Panc1 (cell line): ENCODE results near the gene SCN9A. TPM values are rescaled to one million over a fixed set of nuclear protein-coding genes. Genes with fewer than 3 reads are reported as not detected.
"Not testable (repeated sequence)": the region's sequence is repeated elsewhere in the genome, so short reads cannot be mapped to it uniquely, and the experiment has no call there.

Source experiments
- ATAC-seq: fragments of 200-7000 bp; cut with Tn5 transposase; 2 replicates; pipeline ENCODE4 v1.9.1; 2020; ENCODE audit warnings: mild to moderate bottlenecking, moderate library complexity
- BruUV-seq: library from RNA; stranded (reverse); fragments of 400-500 nt; replicated peaks from 2 replicates; lab custom pipeline; 2021; lab: Mats Ljungman, UMichigan
- CTCF ChIA-PET: fragments of 300-600 bp; sonication (Branson Sonifier 250); formaldehyde crosslinking; loops from one replicate; lab custom pipeline; 2022; ENCODE audit warnings: antibody characterized with exemption; lab: Charles Lee
- POLR2A ChIA-PET: fragments of 300-600 bp; sonication (Branson Sonifier 250); formaldehyde crosslinking; loops from one replicate; lab custom pipeline; 2022; ENCODE audit warnings: antibody characterized with exemption; lab: Charles Lee
- DNase-seq: peaks from one replicate; pipeline ENCODE4 v3.0.0-alpha.2; 2010; ENCODE audit warnings: low read depth, low spot score
- H3K27ac ChIP-seq: 2 replicates; pipeline ENCODE4 v1.5.1; 2011; ENCODE audit warnings: mild to moderate bottlenecking, low read length, inconsistent platforms
- H3K27me3 ChIP-seq: fragments of 200-500 bp; sonication (Bioruptor generic); 2 replicates; pipeline ENCODE4 v1.6.0; 2014; ENCODE audit warnings: low read length, inconsistent platforms; ENCODE audit not compliant: control insufficient read depth, insufficient read depth
- H3K36me3 ChIP-seq: fragments of 200-500 bp; sonication (Bioruptor generic); 2 replicates; pipeline ENCODE4 v1.5.1; 2014; ENCODE audit warnings: inconsistent platforms, mild to moderate bottlenecking, low read length, moderate library complexity; ENCODE audit not compliant: control insufficient read depth, insufficient read depth
- H3K4me1 ChIP-seq: 2 replicates; pipeline ENCODE4 v1.5.1; 2011; ENCODE audit warnings: inconsistent platforms, mild to moderate bottlenecking, low read length, moderate library complexity; ENCODE audit not compliant: control insufficient read depth, insufficient read depth
- H3K4me3 ChIP-seq, 2 experiments: 2 replicates each; pipeline ENCODE4 v1.5.1; 2011 to 2012; ENCODE audit warnings: low read depth in 2 of 2, low read length in 2 of 2, mild to moderate bottlenecking in 2 of 2, inconsistent platforms in 1 of 2, moderate library complexity in 1 of 2
- H3K9me3 ChIP-seq: fragments of 200-500 bp; sonication (Bioruptor generic); 2 replicates; pipeline ENCODE4 v1.5.1; 2014; ENCODE audit warnings: low read depth, mild to moderate bottlenecking, inconsistent platforms, low read length, moderate library complexity; ENCODE audit not compliant: control insufficient read depth, insufficient read depth
- POLR2AphosphoS5 ChIP-seq: IDR thresholded peaks from 2 replicates; pipeline ENCODE4 v1.6.1; 2012; ENCODE audit warnings: mild to moderate bottlenecking, low read depth, low read length, moderate library complexity
- SIN3A ChIP-seq: IDR thresholded peaks from 2 replicates; pipeline ENCODE4 v1.6.1; 2012; ENCODE audit warnings: low read depth, mild to moderate bottlenecking, low read length, moderate library complexity, borderline replicate concordance; ENCODE audit not compliant: insufficient read depth
- TCF7L2 ChIP-seq: IDR thresholded peaks from 2 replicates; pipeline ENCODE4 v1.6.1; 2011; ENCODE audit warnings: mild to moderate bottlenecking, low read depth, low read length, inconsistent platforms
- in situ Hi-C: cut with HindIII; loops from 2 replicates; pipeline ENCODE4 v1.10.0; 2016; ENCODE audit warnings: low sequenced_read_pairs, low pct_unique_long_range_greater_than_20kb
- intact Hi-C: fragments of 100-400 bp; cut with micrococcal nuclease; formaldehyde crosslinking; loops from one replicate; pipeline ENCODE4 v1.10.0; 2022; ENCODE audit not compliant: unreplicated experiment
- total RNA-seq: library from RNA; stranded (reverse); gene quantifications from one replicate; pipeline ENCODE4 v1.2.1, GENCODE V29; 2021; ENCODE audit not compliant: unreplicated experiment
- TF ChIP-seq, protein P1 (sequence below), 2 experiments: IDR thresholded peaks; 2 replicates each; pipeline ENCODE4 v1.6.1; 2011 to 2012; ENCODE audit warnings: low read depth in 2 of 2, control low read depth in 1 of 2, low read length in 1 of 2, mild to moderate bottlenecking in 1 of 2, moderate library complexity in 1 of 2; ENCODE audit not compliant: insufficient read depth in 1 of 2
- TF ChIP-seq, protein P2 (sequence below): fragments of 450-650 bp; IDR thresholded peaks from 2 replicates; pipeline ENCODE4 v1.5.1; 2017; ENCODE audit warnings: mild to moderate bottlenecking

The SCN9A gene
- total RNA-seq, 1 experiment from 2014 or later: 0.10 TPM

DNA sequence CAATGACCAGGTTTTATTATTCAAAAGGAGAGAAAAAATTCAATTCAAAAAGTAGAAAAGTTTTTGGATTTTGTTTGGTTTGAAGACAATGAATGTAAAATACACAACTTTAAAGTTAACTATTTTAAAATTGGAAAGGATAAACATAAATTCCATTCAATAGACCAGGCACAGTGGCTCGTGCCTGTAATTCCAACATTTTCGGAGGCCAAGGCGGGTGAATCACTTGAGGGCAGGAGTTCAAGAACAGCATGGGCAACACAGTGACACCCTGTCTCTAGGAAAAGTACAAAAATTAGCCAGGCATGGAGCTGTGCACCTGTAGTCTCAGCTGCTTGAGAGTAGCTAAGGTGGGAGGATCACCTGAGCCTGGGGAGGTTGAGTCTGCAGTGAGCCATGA lies 54.7 kb downstream of the SCN9A start:
- no peaks in the 10 kb centered on the region for H3K9me3 ChIP-seq
- ATAC-seq (no peak), DNase-seq (no peak)
- intact Hi-C loops (no loop called here), in situ Hi-C loops (no loop called here)
- H3K27me3 ChIP-seq: no peaks in the 10 kb centered on the region
- POLR2A ChIA-PET: no interaction called here
- no peaks in the 10 kb centered on the region for H3K36me3 ChIP-seq
- TF ChIP-seq TCF7L2: no peak
- TF ChIP-seq, protein P1, sequence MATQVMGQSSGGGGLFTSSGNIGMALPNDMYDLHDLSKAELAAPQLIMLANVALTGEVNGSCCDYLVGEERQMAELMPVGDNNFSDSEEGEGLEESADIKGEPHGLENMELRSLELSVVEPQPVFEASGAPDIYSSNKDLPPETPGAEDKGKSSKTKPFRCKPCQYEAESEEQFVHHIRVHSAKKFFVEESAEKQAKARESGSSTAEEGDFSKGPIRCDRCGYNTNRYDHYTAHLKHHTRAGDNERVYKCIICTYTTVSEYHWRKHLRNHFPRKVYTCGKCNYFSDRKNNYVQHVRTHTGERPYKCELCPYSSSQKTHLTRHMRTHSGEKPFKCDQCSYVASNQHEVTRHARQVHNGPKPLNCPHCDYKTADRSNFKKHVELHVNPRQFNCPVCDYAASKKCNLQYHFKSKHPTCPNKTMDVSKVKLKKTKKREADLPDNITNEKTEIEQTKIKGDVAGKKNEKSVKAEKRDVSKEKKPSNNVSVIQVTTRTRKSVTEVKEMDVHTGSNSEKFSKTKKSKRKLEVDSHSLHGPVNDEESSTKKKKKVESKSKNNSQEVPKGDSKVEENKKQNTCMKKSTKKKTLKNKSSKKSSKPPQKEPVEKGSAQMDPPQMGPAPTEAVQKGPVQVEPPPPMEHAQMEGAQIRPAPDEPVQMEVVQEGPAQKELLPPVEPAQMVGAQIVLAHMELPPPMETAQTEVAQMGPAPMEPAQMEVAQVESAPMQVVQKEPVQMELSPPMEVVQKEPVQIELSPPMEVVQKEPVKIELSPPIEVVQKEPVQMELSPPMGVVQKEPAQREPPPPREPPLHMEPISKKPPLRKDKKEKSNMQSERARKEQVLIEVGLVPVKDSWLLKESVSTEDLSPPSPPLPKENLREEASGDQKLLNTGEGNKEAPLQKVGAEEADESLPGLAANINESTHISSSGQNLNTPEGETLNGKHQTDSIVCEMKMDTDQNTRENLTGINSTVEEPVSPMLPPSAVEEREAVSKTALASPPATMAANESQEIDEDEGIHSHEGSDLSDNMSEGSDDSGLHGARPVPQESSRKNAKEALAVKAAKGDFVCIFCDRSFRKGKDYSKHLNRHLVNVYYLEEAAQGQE (IDR thresholded peaks at IDR 0.05; ENCODE audit: insufficient read depth in 1 of 2, low read depth in 2 of 2, low read length in 1 of 2): no peak
- TF ChIP-seq POLR2AphosphoS5: no peak
- TF ChIP-seq SIN3A: no peak
- TF ChIP-seq, protein P2, sequence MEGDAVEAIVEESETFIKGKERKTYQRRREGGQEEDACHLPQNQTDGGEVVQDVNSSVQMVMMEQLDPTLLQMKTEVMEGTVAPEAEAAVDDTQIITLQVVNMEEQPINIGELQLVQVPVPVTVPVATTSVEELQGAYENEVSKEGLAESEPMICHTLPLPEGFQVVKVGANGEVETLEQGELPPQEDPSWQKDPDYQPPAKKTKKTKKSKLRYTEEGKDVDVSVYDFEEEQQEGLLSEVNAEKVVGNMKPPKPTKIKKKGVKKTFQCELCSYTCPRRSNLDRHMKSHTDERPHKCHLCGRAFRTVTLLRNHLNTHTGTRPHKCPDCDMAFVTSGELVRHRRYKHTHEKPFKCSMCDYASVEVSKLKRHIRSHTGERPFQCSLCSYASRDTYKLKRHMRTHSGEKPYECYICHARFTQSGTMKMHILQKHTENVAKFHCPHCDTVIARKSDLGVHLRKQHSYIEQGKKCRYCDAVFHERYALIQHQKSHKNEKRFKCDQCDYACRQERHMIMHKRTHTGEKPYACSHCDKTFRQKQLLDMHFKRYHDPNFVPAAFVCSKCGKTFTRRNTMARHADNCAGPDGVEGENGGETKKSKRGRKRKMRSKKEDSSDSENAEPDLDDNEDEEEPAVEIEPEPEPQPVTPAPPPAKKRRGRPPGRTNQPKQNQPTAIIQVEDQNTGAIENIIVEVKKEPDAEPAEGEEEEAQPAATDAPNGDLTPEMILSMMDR: no peak
- CTCF ChIA-PET: no interaction called here
- H3K4me3 ChIP-seq: no peak overlapping the region
- no peak overlapping the region for H3K27ac ChIP-seq
- no TSS peak for BruUV-seq
- H3K4me1 ChIP-seq: no peaks in the 10 kb centered on the region

DNA sequence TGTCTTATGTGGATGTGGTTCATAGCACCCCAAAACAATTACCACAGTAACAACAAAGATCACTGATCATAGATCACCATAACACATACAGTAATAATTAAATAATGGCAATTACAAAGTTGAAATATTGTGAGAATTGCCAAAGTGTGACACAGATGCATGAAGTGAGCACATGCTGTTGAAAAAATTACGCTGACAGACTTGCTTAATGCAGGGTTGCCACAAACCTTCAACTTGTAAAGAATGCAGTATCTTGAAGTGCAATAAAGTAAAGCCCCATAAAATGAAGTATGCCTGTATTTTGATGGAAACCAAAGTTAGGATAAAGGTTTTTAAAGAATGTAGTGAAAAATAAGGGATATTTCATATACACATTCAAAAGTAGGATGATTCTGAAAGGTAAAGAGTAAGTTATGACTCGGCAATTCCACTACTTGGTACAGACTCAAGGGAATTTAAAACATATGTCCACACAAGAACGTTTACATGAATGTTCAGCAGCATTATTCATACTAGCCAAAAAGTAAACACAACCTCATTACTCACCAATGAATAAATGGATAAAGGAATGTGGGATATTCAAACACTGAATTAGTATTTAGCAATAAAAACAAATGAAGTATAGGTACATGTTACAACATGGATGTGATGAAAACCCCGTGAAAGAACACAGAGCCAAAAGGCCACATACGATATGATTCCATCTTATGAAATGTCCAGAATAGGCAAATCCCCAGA lies 61.6 kb downstream of the SCN9A start:
- BruUV-seq: no TSS peak
- CTCF ChIA-PET: no interaction called here
- intact Hi-C loops: no loop called here

DNA sequence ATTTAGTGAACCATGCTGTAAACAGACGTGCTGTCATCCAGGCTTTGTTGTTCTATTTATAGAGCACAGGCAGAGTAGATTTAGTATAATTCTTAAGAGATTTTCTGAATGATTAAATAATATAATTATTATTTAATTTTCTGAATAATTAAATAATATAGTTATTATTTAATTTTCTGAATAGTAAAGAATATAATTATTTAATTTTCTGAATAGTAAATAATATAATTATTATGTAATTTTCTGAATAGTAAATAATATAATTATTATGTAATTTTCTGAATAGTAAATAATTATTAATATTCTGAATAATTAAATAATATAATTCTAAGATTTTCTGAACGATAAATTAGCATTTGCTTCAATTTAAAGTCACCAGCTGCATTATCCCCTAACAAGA lies 62.9 kb downstream of the SCN9A start:
- H3K27me3 ChIP-seq, H3K27ac ChIP-seq, H3K9me3 ChIP-seq, in situ Hi-C loops, H3K4me1 ChIP-seq, POLR2A ChIA-PET, DNase-seq, H3K36me3 ChIP-seq, BruUV-seq, H3K4me3 ChIP-seq, intact Hi-C loops, CTCF ChIA-PET, ATAC-seq: not testable (repeated sequence)

More for the DNA sequence above, 61.6 kb downstream of the SCN9A start:
- no peaks in the 10 kb centered on the region for H3K27me3 ChIP-seq
- H3K27ac ChIP-seq: no peak overlapping the region
- DNase-seq: no peak
- no peaks in the 10 kb centered on the region for H3K9me3 ChIP-seq
- no peaks in the 10 kb centered on the region for H3K36me3 ChIP-seq
- H3K4me1 ChIP-seq: no peaks in the 10 kb centered on the region
- no peak for ATAC-seq
- H3K4me3 ChIP-seq: no peak overlapping the region
- no peak for TF ChIP-seq SIN3A
- TF ChIP-seq POLR2AphosphoS5: no peak
- no peak for TF ChIP-seq TCF7L2
- TF ChIP-seq, protein P1 (IDR thresholded peaks at IDR 0.05; ENCODE audit: insufficient read depth in 1 of 2, low read depth in 2 of 2, low read length in 1 of 2): no peak
- TF ChIP-seq, protein P2: no peak
- POLR2A ChIA-PET: no interaction called here
- in situ Hi-C loops: no loop called here
